HG02970 (cell line): ENCODE data around the gene CCDC196.
"Not testable (repeated sequence)": the region's sequence is repeated elsewhere in the genome, so short reads cannot be mapped to it uniquely, and the experiment has no call there.

Experiments used
- ATAC-seq: cut with Tn5 transposase; IDR thresholded peaks from one replicate; pipeline ENCODE4 v1.9.1; 2021; ENCODE audit warnings: mild to moderate bottlenecking, moderate library complexity, moderate number of reproducible peaks; ENCODE audit not compliant: unreplicated experiment, low FRiP score

CCDC196 gene

GRCh38 chr14:66493750-66494149 lies 7.6 kb downstream of the CCDC196 start:
- ATAC-seq: no peak

DNA sequence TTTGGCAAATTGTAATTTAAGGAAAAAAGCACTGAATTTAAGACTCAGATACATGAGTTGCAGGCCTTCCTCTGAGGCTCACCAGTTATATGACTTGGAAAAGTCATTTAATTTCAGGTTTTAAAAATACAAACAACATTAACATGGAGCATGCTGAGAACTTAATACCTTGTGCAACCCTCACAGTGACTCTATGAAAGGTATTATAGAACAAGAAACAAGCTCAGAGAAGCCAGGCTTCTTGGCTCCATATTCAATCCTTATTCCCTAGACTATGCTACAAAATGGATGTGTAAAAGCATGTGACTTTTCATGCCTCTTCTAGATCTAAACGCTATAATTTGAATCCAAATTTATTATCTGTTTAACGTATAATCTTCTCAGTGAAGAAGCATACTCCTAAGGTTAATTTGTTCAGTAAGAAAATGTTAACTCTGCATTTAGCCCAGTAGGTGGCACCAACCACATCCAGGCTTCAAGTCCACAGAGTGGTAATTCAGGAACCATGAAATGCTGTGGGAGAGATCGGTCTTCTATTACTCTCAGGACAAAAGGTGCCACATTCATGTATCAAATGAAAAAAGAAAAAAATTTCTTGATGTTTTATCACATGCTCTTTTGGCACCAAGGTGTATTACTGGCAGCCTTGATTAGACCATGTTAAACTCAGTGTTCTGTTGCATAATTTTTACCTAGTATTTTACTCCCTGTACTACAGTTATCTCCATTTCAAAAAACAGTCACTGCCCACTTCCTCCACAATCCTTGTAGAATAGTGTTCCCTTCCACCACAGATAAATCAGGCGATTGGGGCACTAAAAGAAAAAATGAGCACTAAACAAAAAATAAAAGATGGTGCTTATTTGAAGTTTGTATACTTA lies 9.3 kb downstream of the CCDC196 start:
- no peak for ATAC-seq

- no peak for ATAC-seq
Measured at GRCh38 chr14:66496188-66496807, 10.1 kb downstream of the CCDC196 start.

DNA sequence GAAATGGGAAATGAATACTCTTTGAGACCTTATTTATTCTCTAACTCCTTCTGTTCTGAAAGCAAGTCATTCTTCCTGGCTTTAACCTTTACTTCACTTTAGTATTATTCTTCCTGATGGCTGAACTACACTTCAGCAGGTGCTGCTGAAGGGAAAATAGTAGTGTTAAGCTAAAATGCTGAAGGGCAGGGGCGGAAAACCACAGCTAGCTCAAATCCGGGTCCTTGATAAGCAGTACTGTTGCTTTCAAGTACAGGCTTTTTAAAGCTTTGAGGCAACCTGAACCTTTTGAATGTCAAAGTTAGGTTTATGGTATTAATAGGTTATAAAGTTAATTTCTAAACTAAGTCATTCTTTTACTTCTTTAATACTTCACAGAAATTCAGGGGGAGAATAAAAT lies 10.7 kb downstream of the CCDC196 start:
- no peak for ATAC-seq

GRCh38 chr14:66498311-66498710 lies 12.1 kb downstream of the CCDC196 start:
- no peak for ATAC-seq

DNA sequence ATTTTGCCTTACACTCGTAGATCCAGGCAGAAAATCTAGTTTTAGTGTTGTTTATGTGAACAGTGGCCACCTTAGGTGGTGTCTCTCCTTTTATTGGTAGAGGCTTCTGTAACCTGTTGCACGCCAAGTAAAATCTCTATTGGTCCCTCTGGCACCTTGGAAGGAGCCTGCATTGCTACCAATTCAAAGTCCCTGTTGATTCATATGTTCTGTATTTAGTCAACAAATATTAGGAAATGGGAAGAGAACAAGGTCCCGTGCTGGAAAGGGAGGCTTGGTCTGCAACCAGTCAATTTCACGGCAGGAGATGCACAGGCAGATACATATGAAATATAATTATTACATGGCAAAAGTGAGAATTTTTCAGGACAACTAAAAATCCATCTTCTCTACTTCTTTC lies 15.4 kb downstream of the CCDC196 start:
- no peak for ATAC-seq

- ATAC-seq: not testable (repeated sequence)
Measured at GRCh38 chr14:66502836-66503235, 16.7 kb downstream of the CCDC196 start.

DNA sequence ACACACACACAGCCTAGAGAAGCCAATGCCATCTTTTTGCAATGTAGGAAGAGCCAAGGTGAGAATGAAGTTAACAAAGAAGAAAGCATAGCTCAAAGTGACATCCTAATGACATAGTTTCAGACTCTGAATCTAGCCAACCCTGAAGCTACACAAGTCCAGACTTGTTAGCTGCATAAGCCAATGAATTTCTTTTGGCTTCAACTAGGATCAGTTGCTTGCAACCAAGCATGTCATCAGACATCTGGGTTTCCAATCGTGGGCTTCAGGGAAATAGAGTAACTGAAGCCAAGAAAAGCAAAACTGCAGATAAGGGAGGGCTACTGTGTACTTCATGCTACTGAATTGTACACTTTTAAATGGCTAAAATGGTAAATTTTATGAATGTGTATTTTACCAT lies 17.4 kb downstream of the CCDC196 start:
- no peak for ATAC-seq

- ATAC-seq: peak; percentile 11
Measured at GRCh38 chr14:66507181-66507721, 21.1 kb downstream of the CCDC196 start.

- peak; percentile 75 for ATAC-seq
Measured at GRCh38 chr14:66507722-66508546, 21.8 kb downstream of the CCDC196 start, which contains the start of gene GPHN. Gene GPHN, plus strand, starts transcription at chr14:66508147.

GRCh38 chr14:66508547-66508845 lies 22.3 kb downstream of the CCDC196 start:
- ATAC-seq: peak; percentile 0

- no peak for ATAC-seq
Measured at GRCh38 chr14:66508846-66509621, 22.9 kb downstream of the CCDC196 start.

DNA sequence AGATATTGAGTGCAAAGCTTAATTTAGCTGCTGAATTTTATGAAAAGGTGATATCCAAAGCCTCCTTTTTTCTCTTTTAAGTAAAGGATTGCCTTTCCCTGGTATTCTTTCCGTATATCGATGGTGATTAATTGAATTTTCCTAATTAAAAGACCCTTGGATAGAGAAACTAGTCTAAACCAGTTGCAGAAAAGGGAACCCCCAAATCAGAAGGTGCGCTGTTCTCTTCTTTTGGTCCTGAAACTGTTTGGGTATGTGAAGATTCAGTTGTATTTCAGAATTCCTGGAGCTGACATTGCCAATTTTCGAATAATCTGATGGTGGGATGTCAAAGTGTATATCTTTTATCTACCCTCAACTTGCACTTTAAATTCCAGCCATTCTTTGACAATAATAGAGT lies 23.7 kb downstream of the CCDC196 start:
- ATAC-seq: no peak

GRCh38 chr14:66511849-66512248 lies 25.7 kb downstream of the CCDC196 start:
- ATAC-seq: no peak

DNA sequence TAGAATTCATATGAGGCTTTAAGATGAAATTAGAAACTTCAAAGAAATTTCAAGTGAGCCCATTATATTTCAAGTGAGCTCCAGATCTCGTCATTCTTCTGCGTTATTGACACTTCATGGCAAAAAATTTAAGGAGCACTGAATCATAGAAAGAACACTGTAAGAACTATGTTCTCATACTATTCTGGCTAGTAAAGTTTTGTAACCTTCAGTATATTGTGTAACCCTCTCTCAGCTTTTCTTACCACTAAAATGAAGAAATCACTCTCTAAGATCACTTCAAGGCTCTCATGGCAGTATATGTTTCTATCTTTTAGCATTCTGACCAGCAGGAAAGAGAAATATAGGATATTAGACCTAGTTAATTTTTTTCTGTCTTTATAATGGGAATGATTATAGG lies 28.0 kb downstream of the CCDC196 start:
- no peak for ATAC-seq

- ATAC-seq: no peak
Measured at GRCh38 chr14:66530526-66530925, 44.4 kb downstream of the CCDC196 start.

DNA sequence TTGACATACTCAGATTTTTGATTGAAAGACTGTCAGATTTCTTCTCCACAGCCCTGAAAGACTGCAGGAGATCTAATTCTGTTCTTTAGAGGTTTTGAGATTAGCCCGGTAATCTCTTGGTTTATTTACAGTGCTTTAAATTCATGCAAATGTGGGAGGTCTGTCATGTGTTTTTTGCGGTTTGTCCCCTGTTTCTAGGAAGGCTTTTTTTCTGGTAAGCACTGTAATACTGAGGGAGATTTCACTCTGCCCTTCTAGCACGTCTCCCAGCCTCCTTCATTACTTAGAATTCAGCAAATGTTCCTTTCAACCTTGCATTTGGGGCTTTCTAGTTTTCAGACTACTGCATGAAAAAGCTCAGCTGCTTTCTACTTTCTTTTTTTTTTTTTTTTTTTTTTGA lies 52.9 kb downstream of the CCDC196 start:
- no peak for ATAC-seq

DNA sequence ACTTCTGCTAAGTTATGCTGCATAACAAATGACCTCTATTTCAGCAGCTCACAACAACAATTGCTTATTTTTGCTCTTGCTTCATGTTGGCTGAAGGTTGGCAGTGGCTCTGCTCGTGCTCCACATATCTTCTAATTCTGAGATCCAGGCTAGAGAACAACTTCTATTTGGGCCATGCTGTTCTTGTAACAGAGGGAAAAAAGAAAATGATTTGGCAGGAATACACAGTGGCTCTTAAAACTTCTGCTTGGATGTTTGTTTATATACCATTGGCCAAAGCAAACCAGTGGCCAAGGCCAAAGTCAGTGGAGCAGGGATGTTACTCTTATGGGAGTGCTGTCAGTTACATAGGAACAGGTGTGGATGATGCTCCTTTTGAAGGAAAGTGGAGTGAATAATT lies 53.9 kb downstream of the CCDC196 start:
- ATAC-seq: no peak

DNA sequence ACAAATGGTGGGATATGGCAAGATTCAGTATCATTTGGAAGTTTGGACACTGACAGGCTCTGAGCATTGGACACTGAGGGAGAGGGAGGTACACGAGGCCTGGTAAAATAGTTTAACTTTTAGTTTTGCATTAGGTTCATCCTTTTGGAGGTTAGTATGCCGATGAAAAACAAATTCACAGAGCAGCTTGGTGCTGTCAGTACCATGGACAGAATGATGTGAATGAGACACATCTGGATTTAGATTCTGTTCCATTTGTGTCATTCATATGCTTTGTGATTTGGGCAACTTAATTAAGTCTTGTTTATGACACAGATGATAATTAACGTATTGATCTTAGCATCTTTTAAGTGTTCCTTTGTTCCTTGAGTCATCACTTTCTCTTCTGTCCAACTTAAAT lies 55.5 kb downstream of the CCDC196 start:
- ATAC-seq: no peak

GRCh38 chr14:66543996-66544395 lies 57.8 kb downstream of the CCDC196 start:
- ATAC-seq: no peak
